CD4-positive, alpha-beta T cell treated with Interleukin-2 at 100 ng/mL for 4 hours (primary cell): ENCODE measurements around the gene DGLUCY.
A peak's percentile ranks its signal among the peaks of the same experiment; 100 is the strongest.
"Not testable (repeated sequence)": the region's sequence is repeated elsewhere in the genome, so short reads cannot be mapped to it uniquely, and the experiment has no call there.

Experiments used
- DNase-seq: peaks from one replicate; pipeline ENCODE4 v3.0.0-alpha.2; 2020; ENCODE audit warnings: low spot score

DGLUCY gene

DNA sequence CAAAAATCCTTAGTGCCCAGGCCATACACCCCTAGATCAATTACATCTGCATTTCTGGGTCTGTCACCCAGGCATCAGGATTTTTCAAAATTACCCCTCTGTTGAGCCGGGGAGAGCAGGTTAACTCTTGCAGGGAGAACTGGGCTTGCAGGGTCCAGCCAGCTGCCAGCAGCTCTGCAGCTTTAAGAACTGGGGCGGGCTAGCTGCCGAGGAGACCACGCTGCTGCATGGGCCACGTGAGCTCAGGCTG, at the start of gene DGLUCY:
Gene DGLUCY (plus strand): TSS at position 245 of the 250 bp plus-strand sequence. CDS start 46,222 bp downstream, outside the sequence.
- no peak for DNase-seq

DNA sequence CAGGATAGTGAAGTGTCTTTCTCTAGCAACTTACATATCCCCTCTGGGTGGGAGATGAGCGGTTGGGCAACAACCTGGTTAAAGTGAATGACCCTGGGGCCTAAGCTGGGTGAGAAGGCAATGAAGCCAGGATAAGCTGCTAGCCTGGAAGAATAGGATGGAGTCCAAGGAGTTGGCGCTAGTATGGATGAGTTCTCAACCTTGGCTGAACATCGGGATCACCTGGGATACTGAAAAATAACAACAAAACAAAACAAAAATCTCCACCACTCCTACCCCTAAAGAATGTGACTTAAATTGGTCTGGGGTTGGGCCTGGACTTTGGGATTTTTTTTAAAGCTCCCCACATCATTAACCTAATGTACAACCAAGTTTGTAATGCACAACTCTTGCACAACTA, 48.6 kb upstream of the DGLUCY start:
- no peak for DNase-seq

DNA sequence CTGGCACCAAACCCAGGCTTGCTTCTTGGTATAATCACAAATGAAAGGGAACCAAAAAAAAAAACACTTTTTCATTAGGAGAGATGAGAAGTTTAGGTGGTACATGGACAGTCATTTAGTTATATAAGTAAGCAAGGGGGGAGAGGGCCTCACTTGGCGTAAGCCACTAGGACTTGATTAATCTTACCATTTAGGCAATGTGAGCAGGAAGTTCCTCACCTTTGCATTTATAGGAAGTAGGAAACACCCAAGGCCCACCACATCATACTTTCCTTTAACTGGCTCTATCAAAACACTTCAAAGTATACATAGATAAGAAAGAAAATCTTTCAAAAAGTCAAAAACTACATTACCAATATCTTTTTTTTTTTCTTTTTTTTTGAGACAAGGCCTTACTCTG, 46.7 kb upstream of the DGLUCY start:
- DNase-seq, result peak; percentile 61

DNA sequence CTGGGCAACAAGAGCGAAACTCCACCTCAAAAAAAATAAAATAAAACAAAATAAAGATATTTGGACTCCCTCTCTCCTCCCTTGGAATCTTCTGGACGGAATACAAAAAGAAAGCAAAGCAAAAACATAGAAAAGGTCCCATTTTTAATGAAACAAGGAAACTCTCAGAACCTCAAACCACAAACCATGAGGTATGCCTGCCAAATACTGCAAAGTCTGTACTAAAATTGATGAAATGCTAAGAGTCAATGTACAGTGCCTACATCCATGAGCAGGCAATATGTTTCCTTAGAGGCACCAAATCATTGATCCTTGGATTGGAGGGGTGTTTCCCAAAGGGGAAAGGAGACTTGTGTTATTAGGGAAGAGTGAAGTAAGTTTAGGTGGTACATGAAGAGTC, 45.2 kb upstream of the DGLUCY start:
- DNase-seq, result peak; percentile 21

GRCh38 chr14:91070572-91070971, 43.3 kb upstream of the DGLUCY start:
- DNase-seq, result no peak

GRCh38 chr14:91075553-91075952, 38.3 kb upstream of the DGLUCY start:
- DNase-seq, result no peak

DNA sequence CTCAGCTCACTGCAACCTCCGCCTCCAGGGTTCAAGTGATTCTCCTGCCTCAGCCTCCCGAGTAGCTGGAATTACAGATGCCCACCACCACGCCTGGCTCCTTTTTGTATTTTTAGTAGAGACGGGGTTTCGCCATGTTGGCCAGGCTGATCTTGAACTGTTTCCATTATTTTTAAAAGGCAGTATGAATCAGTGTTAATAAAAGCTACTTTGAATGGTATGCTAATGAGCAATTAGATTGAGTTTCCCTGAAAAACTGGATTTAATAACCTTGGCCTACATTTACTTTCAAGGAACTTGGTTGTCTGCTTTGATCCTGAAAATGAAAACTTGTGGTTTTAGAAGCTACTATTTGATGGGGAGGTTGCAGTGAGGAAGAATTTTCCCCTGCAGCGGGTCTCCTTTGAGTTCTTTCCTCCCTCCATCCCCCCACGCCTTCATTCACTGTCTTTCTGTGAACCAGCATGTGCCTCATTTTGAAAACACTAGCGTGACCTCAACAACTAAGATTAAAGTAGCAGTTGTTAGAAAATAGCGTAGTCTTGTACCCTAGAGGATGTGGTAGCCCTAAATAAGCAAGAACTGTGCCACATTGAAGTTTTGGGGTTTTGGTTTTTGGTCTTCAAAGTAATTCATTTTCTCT, 35.7 kb upstream of the DGLUCY start:
- peak; percentile 78 for DNase-seq

DNA sequence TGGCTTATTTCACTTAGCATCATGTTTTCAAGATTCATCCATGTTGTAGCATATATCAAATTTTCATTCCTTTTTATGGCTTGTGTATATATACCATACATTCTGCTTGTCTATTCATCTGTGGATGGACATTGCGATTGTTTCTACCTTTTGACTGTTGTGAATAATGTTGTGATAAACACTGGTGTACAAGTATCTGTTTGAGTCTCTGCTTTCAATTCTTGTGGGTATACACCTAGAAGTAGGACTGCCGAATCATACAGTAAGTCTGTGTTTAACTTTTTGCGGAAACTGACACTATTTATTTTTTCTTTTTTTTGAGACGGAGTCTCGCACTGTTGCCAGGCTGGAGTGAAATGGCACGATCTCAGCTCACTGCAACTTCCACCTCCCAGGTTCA, 33.8 kb upstream of the DGLUCY start:
- no peak for DNase-seq

GRCh38 chr14:91082282-91082681, 31.6 kb upstream of the DGLUCY start:
- DNase-seq, result no peak

DNA sequence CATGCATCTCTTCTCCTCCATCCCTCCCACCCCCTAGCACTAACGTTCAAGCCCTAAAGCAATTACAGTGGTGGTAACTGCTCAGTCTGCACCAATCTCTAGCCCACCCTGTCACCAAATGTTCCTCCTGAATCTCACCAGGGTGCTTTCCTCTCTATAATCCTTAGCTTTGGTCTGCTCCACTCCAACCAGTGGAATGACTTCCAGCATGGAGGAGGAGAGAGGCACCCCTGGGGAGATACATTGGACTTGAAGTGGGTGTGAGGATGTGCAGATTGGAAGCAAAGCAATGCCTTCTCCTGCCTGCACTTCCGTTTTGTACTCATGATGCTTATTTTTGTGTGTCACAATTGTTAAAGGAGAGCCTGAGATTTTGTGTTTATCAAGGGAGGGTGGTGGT, 29.4 kb upstream of the DGLUCY start:
- DNase-seq, result no peak

DNA sequence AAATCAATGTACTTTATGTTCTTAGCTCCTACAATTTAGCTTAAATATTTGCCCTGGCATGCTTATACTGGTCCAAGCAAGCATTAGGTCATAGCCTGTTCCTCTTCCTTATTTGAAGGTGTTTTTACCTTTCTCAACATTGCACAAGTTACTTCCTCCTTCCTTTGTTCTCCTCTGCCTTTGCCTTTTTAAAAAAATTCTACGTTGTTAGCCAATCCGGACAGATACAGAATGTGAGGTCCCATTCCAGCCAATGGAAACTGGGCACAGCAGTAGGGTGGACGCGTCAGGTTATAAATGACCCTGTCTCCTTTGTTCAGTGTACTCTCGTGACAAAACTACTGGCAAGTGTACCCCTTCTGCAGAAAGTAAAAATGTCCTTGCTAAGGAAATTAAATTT, 26.4 kb upstream of the DGLUCY start:
- not testable (repeated sequence) for DNase-seq

DNA sequence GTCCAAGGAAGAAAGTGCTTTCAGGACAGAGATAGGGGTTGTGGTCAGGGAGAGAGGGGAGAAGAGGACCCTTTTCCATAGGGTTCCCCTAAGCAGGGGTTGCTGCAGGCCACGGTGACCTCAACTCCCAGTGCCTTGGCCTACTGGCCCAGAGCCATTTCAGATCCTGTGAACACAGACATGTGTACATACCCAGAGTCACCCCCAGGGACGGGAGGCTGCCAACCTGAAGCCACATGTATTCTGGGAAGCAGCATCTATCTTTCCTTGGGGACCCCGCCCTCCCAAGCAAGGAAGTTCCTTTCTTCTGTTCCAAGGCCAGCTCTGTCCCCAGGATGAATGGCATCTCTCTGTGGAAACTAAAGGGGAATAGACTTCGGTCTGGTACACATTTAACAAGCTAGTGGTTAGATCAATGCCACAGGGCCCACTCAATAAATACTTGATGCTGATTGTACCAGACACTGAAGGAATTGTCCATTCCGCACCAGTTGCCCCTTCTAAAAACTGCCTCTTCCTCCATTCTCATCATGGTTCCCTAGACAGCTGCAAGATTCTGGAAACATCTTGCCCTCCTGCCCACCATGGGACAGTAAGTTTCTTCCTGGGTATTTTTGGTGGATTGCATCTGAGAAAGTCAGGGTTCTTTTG, 25.2 kb upstream of the DGLUCY start:
- DNase-seq, result no peak

- no peak for DNase-seq
Measured at GRCh38 chr14:91089958-91090535, 23.8 kb upstream of the DGLUCY start.

DNA sequence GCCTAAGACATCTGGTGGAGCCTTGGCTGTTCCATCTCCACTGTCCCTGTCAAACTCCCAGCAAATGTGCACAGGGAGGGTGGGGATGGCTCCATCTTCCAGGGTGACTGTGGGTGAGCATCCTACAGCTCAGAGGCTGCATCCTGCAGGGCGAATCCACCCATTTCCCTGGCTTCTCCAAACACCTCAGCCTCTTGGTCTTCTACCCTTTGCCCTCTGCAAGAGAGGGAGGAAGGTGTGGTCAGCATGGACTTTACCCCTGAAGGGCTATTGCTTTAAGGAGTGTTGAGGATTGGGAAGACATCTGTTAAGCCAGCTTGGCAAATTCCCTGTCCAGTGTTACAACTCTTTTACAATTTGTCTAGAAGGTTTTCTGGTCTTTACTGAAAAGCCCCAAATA, 23.1 kb upstream of the DGLUCY start:
- no peak for DNase-seq

- no peak for DNase-seq
Measured at GRCh38 chr14:91092073-91092472, 21.8 kb upstream of the DGLUCY start.

GRCh38 chr14:91093743-91094472, 20.0 kb upstream of the DGLUCY start:
- DNase-seq, result not testable (repeated sequence)

- DNase-seq, result no peak
Measured at GRCh38 chr14:91094772-91095171, 19.1 kb upstream of the DGLUCY start.

DNA sequence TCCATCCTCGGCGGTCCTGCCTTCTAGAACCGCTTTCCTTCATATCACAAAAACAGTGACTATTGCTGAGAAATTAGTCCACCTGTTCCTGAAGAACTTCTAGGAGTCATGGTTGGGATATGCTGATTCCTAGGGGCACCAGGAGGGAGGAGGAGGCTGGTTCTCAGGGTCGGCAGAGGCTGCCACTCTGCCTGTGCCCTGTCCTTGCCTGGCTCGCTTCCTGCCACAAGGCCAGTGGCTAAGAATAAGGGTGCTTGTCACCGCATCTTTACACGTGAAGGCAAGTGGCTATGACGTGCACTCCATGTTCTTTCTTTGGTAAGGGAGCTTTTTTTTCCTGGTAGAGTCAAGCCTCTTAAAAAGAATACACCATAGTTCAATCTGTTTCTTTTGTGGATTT, 18.7 kb upstream of the DGLUCY start:
- DNase-seq, result no peak

GRCh38 chr14:91097657-91098056, 16.2 kb upstream of the DGLUCY start:
- not testable (repeated sequence) for DNase-seq

- no peak for DNase-seq
Measured at GRCh38 chr14:91098591-91098990, 15.3 kb upstream of the DGLUCY start.

DNA sequence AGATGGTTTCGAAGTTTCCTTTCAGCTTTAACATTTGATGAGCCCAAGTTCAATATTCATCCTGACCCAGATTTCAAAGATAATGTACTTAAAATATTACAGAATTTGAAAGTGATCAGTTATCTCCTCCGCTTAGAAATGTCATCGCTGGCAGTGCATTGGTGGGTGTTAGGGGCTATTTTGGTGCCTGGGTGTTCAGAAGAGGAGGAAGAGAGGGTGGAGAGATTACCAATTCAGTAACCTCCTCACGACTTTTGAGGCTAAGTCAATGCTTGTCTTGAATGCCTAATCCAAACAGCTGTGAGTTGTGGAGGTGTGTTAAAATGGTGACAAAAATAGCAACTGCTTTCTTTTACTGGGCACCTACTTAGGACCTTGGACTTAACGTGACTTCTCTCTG, 13.8 kb upstream of the DGLUCY start:
- no peak for DNase-seq

DNA sequence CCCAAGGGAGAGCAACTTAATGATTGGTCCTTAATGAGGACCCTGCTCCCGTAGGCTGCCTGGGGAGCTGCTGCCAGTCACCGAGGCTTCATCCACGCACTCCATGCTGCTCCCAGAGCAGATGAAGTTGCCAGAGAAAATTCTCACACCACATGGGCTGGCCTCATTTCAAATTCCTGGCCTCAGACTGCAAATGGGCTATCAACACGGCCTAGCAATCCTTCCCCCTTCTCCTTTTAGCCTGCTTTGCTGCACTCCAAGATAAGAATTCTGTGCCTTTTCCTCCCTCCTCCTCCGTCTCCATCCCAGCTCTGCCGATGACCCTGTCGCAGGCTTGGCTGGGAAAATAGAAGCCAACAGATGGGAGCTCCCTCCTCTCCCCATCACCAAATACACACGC, 10.8 kb upstream of the DGLUCY start:
- DNase-seq, result no peak

GRCh38 chr14:91108941-91109611, 4.8 kb upstream of the DGLUCY start:
- peak; percentile 55 for DNase-seq
